Lower leg skin (tissue), 3 donors: ENCODE data around the gene TRAPPC2L.

Experiments used
- POLR2A ChIP-seq, 2 donors: fragments of 450-650 bp; IDR thresholded peaks; one replicate each; pipeline ENCODE4 v1.6.1; 2016 to 2017; ENCODE audit warnings: antibody characterized with exemption in 2 of 2, mild to moderate bottlenecking in 1 of 2, moderate library complexity in 1 of 2
- TF ChIP-seq, protein P1 (sequence below), 3 donors: fragments of 450-650 bp; IDR thresholded peaks; one replicate each; pipeline ENCODE4 v1.5.1; 2016; ENCODE audit warnings: antibody characterized with exemption in 3 of 3, mild to moderate bottlenecking in 3 of 3, moderate library complexity in 2 of 3

DNA sequence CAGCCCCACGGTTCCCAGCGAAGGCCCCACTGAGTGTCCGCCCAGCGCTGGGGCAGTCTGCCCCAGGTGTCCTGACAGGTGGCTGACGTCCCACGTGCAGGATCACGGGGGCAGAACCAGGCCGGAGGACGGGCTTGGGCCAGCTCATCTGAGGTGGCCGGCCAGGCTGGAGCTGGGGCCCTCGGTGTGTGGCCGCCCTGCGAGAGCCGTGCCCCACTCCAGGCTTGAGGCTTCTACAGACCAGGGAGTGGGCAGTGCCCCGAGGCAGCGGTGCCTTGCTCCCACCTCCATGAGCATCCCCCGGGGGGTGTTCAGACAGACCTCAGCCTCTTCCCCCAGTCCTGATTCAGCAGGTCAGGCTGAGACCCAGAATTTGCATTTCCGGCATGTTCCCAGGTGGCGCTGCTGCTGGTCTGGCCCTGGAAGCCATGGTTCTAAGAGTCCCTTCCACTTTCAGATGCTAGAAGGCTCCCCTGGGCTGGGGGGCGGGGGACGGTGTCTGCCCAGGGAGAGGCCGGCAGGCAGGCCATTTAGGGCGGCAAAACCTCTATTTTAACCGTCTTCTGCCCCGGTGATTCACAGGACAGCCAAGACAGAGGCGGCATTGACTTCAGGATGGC is 44.9 kb downstream of the TRAPPC2L start:
- TF ChIP-seq, protein P1, sequence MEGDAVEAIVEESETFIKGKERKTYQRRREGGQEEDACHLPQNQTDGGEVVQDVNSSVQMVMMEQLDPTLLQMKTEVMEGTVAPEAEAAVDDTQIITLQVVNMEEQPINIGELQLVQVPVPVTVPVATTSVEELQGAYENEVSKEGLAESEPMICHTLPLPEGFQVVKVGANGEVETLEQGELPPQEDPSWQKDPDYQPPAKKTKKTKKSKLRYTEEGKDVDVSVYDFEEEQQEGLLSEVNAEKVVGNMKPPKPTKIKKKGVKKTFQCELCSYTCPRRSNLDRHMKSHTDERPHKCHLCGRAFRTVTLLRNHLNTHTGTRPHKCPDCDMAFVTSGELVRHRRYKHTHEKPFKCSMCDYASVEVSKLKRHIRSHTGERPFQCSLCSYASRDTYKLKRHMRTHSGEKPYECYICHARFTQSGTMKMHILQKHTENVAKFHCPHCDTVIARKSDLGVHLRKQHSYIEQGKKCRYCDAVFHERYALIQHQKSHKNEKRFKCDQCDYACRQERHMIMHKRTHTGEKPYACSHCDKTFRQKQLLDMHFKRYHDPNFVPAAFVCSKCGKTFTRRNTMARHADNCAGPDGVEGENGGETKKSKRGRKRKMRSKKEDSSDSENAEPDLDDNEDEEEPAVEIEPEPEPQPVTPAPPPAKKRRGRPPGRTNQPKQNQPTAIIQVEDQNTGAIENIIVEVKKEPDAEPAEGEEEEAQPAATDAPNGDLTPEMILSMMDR (IDR thresholded peaks at IDR 0.05): no peak
- TF ChIP-seq POLR2A (IDR thresholded peaks at IDR 0.05): no peak
